MCF 10A (cell line): Measurements from ENCODE around the gene PRKN. TPM values are rescaled to one million over a fixed set of nuclear protein-coding genes. Genes with fewer than 3 reads are reported as not detected.
A peak's percentile ranks its signal among the peaks of the same experiment; 100 is the strongest.

Experiments used
- BruUV-seq: library from RNA; stranded (reverse); fragments of 400-500 nt; replicated peaks from 2 replicates; lab custom pipeline; 2021; lab: Mats Ljungman, UMichigan
- CTCF ChIA-PET: fragments of 300-600 bp; sonication (Branson Sonifier 250); formaldehyde crosslinking; extraction: SDS; loops from one replicate; lab custom pipeline; 2021; ENCODE audit warnings: antibody characterized with exemption, inconsistent platforms; lab: Yijun Ruan, JAX
- POLR2A ChIA-PET: fragments of 300-600, 350-650 bp; sonication (Branson Sonifier 250); formaldehyde crosslinking; extraction: SDS; loops from one replicate; lab custom pipeline; 2020; ENCODE audit warnings: antibody characterized with exemption, inconsistent platforms; lab: Yijun Ruan, JAX
- DNase-seq: peaks from one replicate; pipeline ENCODE4 v3.0.0-alpha.2; 2018; ENCODE audit not compliant: unreplicated experiment
- H3K27ac Mint-ChIP-seq: one replicate; pipeline ENCODE4 v1.8.0; 2022; ENCODE audit warnings: mild to moderate bottlenecking, low read depth, mixed read lengths; ENCODE audit not compliant: unreplicated experiment
- H3K27me3 Mint-ChIP-seq: one replicate; pipeline ENCODE4 v1.8.0; 2022; ENCODE audit warnings: mixed read lengths; ENCODE audit not compliant: insufficient read depth, unreplicated experiment
- H3K36me3 Mint-ChIP-seq: one replicate; pipeline ENCODE4 v1.8.0; 2022; ENCODE audit warnings: mild to moderate bottlenecking, moderate library complexity, mixed read lengths; ENCODE audit not compliant: insufficient read depth, unreplicated experiment
- H3K4me1 Mint-ChIP-seq: one replicate; pipeline ENCODE4 v1.8.0; 2022; ENCODE audit warnings: mixed read lengths; ENCODE audit not compliant: insufficient read depth, unreplicated experiment
- H3K4me3 Mint-ChIP-seq: one replicate; pipeline ENCODE4 v1.8.0; 2022; ENCODE audit warnings: mild to moderate bottlenecking, moderate library complexity, mixed read lengths; ENCODE audit not compliant: unreplicated experiment
- H3K9me3 Mint-ChIP-seq: one replicate; pipeline ENCODE4 v1.8.0; 2022; ENCODE audit warnings: mixed read lengths; ENCODE audit not compliant: unreplicated experiment
- CTCF ChIP-seq: fragments of 200-600 bp; IDR thresholded peaks from one replicate; pipeline ENCODE4 v1.8.0; 2022; ENCODE audit warnings: antibody characterized with exemption, mild to moderate bottlenecking; ENCODE audit not compliant: unreplicated experiment
- intact Hi-C: fragments of 100-400 bp; cut with micrococcal nuclease; formaldehyde crosslinking; loops from 2 replicates; pipeline ENCODE4 v1.14.1; 2022
- total RNA-seq: library from RNA; stranded (reverse); gene quantifications from 2 replicates; pipeline ENCODE4 v1.2.3, GENCODE V29; 2022

Gene PRKN
- total RNA-seq, 1 experiment from 2014 or later, result 2.5 TPM

- Mint-ChIP-seq H3K4me1 (peaks cover 1% of the 10 kb centered on the region), H3K27ac (no peak overlapping the region), H3K9me3 (no peaks in the 10 kb centered on the region), H3K4me3 (no peak overlapping the region), H3K27me3 (no peaks in the 10 kb centered on the region), H3K36me3 (no peaks in the 10 kb centered on the region)
- BruUV-seq, result no TSS peak
- DNase-seq, result no peak
- intact Hi-C loops, result no loop called here
- ChIA-PET POLR2A (no interaction called here), CTCF (no interaction called here)
- no peak for TF ChIP-seq CTCF
Observed at GRCh38 chr6:161636882-161637430, 1090.6 kb downstream of the PRKN start.

DNA sequence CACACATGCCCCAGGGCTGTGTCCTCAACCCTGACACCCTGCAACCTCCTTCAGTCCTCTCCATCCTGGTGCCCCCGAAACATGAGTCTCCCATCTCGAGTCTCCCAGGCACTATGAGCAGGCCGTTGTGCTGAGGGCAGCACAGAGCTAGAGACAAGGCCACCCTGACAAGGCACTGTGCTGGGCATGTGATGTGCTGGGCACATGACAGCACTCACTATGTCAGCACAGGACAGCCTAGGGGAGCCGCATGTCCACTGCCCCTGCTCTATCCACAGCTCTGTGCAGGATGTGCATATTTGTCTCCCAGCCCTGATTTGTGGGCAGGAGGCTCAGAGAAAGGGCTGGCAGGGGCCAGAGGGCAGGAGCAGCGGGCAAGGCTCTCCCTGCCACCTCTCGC is 1091.6 kb downstream of the PRKN start:
- intact Hi-C loops, result no loop called here
- no peak overlapping the region for H3K4me3 Mint-ChIP-seq
- peaks cover 11% of the 10 kb centered on the region for H3K4me1 Mint-ChIP-seq
- H3K9me3 Mint-ChIP-seq, result no peaks in the 10 kb centered on the region
- ChIA-PET POLR2A (no interaction called here), CTCF (interaction anchor here (0.6 kb wide), 1 partner anchor 228 kb away, joined by 4 read pairs; no protein-coding TSS in a partner anchor)
- no TSS peak for BruUV-seq
- no peaks in the 10 kb centered on the region for H3K36me3 Mint-ChIP-seq
- DNase-seq, result no peak
- H3K27ac Mint-ChIP-seq, result peak overlapping the region; percentile 20
- no peak for TF ChIP-seq CTCF
- H3K27me3 Mint-ChIP-seq, result no peaks in the 10 kb centered on the region

DNA sequence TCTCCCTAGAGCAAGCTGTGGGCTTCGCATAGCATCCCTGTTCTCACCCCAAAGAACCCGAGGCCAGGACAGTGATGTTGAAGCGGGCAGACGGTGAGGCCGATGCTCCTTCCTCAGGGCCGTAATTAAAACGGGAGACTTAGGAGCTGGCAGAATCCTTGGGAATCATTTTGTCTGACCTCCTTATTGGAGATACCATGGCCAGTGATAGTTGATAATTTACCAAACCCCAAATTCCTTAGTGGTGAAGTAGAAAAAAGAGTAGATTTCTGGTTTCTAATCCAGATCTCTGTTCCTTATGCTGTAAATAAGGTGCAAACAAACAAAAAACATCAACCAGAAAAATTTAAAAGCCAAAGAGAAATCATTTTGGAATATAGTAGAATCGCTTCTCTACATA is 1092.7 kb downstream of the PRKN start:
- BruUV-seq, result no TSS peak
- ChIA-PET CTCF (no interaction called here), POLR2A (interaction anchor here (0.6 kb wide), 1 partner anchor 1042 kb away, joined by 3 read pairs; no protein-coding TSS in a partner anchor)
- intact Hi-C loops, result no loop called here
- Mint-ChIP-seq H3K4me3 (no peak overlapping the region), H3K27ac (no peak overlapping the region), H3K36me3 (no peaks in the 10 kb centered on the region), H3K4me1 (peaks cover 15% of the 10 kb centered on the region), H3K9me3 (no peaks in the 10 kb centered on the region), H3K27me3 (no peaks in the 10 kb centered on the region)
- TF ChIP-seq CTCF, result no peak
- DNase-seq, result no peak

GRCh38 chr6:161631676-161632194 is 1095.8 kb downstream of the PRKN start:
- DNase-seq, result peak; percentile 42
- BruUV-seq, result no TSS peak
- no peak for TF ChIP-seq CTCF
- H3K4me3 Mint-ChIP-seq, result peak overlapping the region; percentile 48
- H3K27me3 Mint-ChIP-seq, result no peaks in the 10 kb centered on the region
- POLR2A ChIA-PET, result interaction anchor here (0.6 to 1.1 kb wide), 3 partner anchors 13 to 288 kb away, joined by 3 to 4 read pairs (median 4); no protein-coding TSS in a partner anchor
- no peaks in the 10 kb centered on the region for H3K36me3 Mint-ChIP-seq
- H3K27ac Mint-ChIP-seq, result peak overlapping the region; percentile 95
- CTCF ChIA-PET, result interaction anchor here (0.7 to 1.6 kb wide), 3 partner anchors 12 to 238 kb away, joined by 3 to 8 read pairs (median 4); no protein-coding TSS in a partner anchor
- H3K9me3 Mint-ChIP-seq, result peaks cover 7% of the 10 kb centered on the region
- H3K4me1 Mint-ChIP-seq, result peaks cover 15% of the 10 kb centered on the region
- intact Hi-C loops, result no loop called here
